ENCODE measurements around the gene NME9.

GRCh38 chr3:138325990-138326389 lies 3.7 kb downstream of the NME9 start:
- TF ChIP-seq CTCF (IDR thresholded peaks at IDR 0.05), result no peak
- TF ChIP-seq RNF2 (IDR thresholded peaks at IDR 0.05; ENCODE audit: borderline replicate concordance, low read depth), result no peak
- no peak for TF ChIP-seq TP53 (CRISPR knock-in tag; IDR thresholded peaks at IDR 0.05)
- TF ChIP-seq USF2 (IDR thresholded peaks at IDR 0.05), result no peak
- TF ChIP-seq JUN (IDR thresholded peaks at IDR 0.05), result no peak

All from A549 (cell line).